ENCODE measurements around the gene SERP1. TPM values are rescaled to one million over a fixed set of nuclear protein-coding genes. Genes with fewer than 3 reads are reported as not detected.
A peak's percentile ranks its signal among the peaks of the same experiment; 100 is the strongest.

SERP1 gene
- total and polyA plus RNA-seq, 2 donors (not counting 3 experiments of a cell fraction or from before 2014, with no cell fraction given) = 81.7 to 103 TPM

DNA sequence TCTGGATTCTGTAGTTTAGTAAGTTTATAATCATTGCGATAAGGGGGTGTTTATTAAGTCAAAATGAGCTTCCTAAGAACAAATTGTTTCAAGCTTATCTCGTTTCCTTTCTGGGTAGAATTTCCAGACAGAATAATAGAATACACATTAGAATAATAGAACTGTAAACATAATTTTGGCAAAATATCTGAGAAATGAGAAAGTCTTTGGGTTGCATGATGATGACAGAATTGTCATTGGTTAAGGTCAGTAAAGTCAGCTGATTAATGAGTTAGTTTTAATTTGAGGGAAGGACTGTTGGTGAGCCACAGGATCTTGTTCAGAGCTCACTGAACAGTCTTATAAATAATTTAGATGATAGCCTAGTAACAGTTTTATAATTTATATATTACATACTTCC, 10.5 kb upstream of the SERP1 start:
- peaks cover 20% of the 10 kb centered on the region for H3K4me1 ChIP-seq (ENCODE audit: control insufficient read depth, extremely low read depth, insufficient read depth, low read length)
- H3K27me3 ChIP-seq (ENCODE audit: control insufficient read depth in 2 of 2, insufficient read depth in 2 of 2, low read length in 2 of 2) = no peaks in the 10 kb centered on the region
- ChIA-PET CTCF (interaction anchor here (0.8 to 1.5 kb wide), 3 partner anchors 9 to 29 kb away, joined by 3 to 4 read pairs (median 4); no protein-coding TSS in a partner anchor), POLR2A (interaction anchor here (1.2 kb wide), 1 partner anchor 10 kb away, joined by 3 read pairs; the partner anchor contains the start of genes EIF2A and SERP1)
- no peaks in the 10 kb centered on the region for H4K20me1 ChIP-seq (replicated peaks; ENCODE audit: control insufficient read depth, extremely low read depth, insufficient read depth, low read length)
- H3K9me3 ChIP-seq (replicated peaks; ENCODE audit: control insufficient read depth, insufficient read depth, low read length) = no peaks in the 10 kb centered on the region
- H3K27ac ChIP-seq (ENCODE audit: insufficient read depth, low read depth, low read length) = peak overlapping the region; percentile 27
- no TSS peak for BruUV-seq (replicated peaks)
- no peak overlapping the region for H3K4me3 ChIP-seq (replicated peaks in 1 of 3; ENCODE audit: insufficient read depth in 1 of 3, low read depth in 1 of 3, low read length in 3 of 3)
- H3K79me2 ChIP-seq (ENCODE audit: control insufficient read depth, insufficient read depth, low read length) = peaks cover 38% of the 10 kb centered on the region
- no peak overlapping the region for H2AFZ ChIP-seq (ENCODE audit: low read depth, low read length)
- H3K9me1 ChIP-seq (replicated peaks; ENCODE audit: control insufficient read depth, extremely low read depth, insufficient read depth, low read length) = no peaks in the 10 kb centered on the region
- peak overlapping the region; percentile 82 for H3K4me2 ChIP-seq (ENCODE audit: insufficient read depth, low read length)
- peaks cover 0 to 4% of the 10 kb centered on the region in 2 experiments for H3K36me3 ChIP-seq (ENCODE audit: control insufficient read depth in 2 of 2, extremely low read depth in 1 of 2, insufficient read depth in 2 of 2, low read length in 2 of 2)
- TF ChIP-seq MAX (IDR thresholded peaks at IDR 0.05; ENCODE audit: insufficient read depth, insufficient read length) (no peak), MYC (IDR thresholded peaks at IDR 0.05; ENCODE audit: low read depth, low read length) (no peak), POLR2AphosphoS5 (IDR thresholded peaks at IDR 0.05; ENCODE audit: insufficient read depth, low read depth, low read length) (peak; percentile 35), GATA2 (IDR thresholded peaks at IDR 0.05; ENCODE audit: insufficient read depth, insufficient read length, low read depth, low read length) (peak; percentile 80), JUN (IDR thresholded peaks at IDR 0.05; ENCODE audit: borderline replicate concordance, insufficient read depth, insufficient read length, low read depth) (peak; percentile 20)
- dilution Hi-C loops (cut with MboI; ENCODE audit: extremely low pct_ligation_motif_present, low sequenced_read_pairs) = no loop called here
- no peak overlapping the region for H3K9ac ChIP-seq (replicated peaks; ENCODE audit: extremely low read depth, insufficient read depth, low read length)
- peak; percentile 69 for FAIRE-seq
- peak; percentile 88 for DNase-seq (ENCODE audit: low read depth, low spot score)
- intact Hi-C loops (cut with micrococcal nuclease) = loop anchor here (1.0 kb wide), 1 partner anchor 10 kb away; the partner anchor contains the start of genes EIF2A and SERP1

DNA sequence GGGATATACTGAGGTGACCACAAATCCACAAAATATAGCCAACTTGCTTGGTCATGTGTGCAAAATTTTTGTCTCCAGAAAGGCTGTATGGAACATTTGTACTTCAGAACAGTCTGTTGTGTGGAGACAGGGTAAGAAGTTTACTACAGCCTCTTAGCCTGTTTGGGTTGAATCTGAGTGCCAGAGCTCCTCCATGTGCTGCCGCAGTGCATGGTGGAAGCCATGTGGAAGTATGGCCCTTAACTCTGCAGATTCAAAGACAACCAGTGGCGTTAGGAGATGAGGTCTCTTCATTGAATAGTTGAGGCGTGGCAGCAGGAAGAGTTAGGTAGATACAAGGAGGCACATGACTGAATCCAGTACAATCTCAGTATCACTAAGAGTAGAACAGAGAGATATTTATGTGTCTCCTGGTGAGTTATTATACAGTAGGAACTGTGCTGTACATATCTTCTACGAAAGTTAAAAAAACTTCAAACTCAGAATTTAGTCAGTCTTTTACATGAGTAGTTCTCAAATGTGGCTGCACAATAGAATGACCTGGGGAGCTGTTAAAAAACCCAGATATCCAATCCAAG, 9.7 kb upstream of the SERP1 start:
- Histone ChIP-seq H3K4me1 (ENCODE audit: control insufficient read depth, extremely low read depth, insufficient read depth, low read length) (peaks cover 20% of the 10 kb centered on the region), H3K9me1 (replicated peaks; ENCODE audit: control insufficient read depth, extremely low read depth, insufficient read depth, low read length) (no peaks in the 10 kb centered on the region), H3K9ac (replicated peaks; ENCODE audit: extremely low read depth, insufficient read depth, low read length) (no peak overlapping the region), H2AFZ (ENCODE audit: low read depth, low read length) (no peak overlapping the region), H4K20me1 (replicated peaks; ENCODE audit: control insufficient read depth, extremely low read depth, insufficient read depth, low read length) (no peaks in the 10 kb centered on the region), H3K27ac (ENCODE audit: insufficient read depth, low read depth, low read length) (peak overlapping the region; percentile 27), H3K9me3 (replicated peaks; ENCODE audit: control insufficient read depth, insufficient read depth, low read length) (no peaks in the 10 kb centered on the region), H3K79me2 (ENCODE audit: control insufficient read depth, insufficient read depth, low read length) (peaks cover 41% of the 10 kb centered on the region), H3K27me3 (ENCODE audit: control insufficient read depth in 2 of 2, insufficient read depth in 2 of 2, low read length in 2 of 2) (no peaks in the 10 kb centered on the region), H3K36me3 (ENCODE audit: control insufficient read depth in 2 of 2, extremely low read depth in 1 of 2, insufficient read depth in 2 of 2, low read length in 2 of 2) (peaks cover 0 to 4% of the 10 kb centered on the region in 2 experiments), H3K4me3 (replicated peaks in 1 of 3; ENCODE audit: insufficient read depth in 1 of 3, low read depth in 1 of 3, low read length in 3 of 3) (no peak overlapping the region), H3K4me2 (ENCODE audit: insufficient read depth, low read length) (peak overlapping the region; percentile 82)
- dilution Hi-C loops (cut with MboI; ENCODE audit: extremely low pct_ligation_motif_present, low sequenced_read_pairs) (no loop called here), intact Hi-C loops (cut with micrococcal nuclease) (loop anchor here (1.0 kb wide), 1 partner anchor 10 kb away; the partner anchor contains the start of genes EIF2A and SERP1)
- TF ChIP-seq FOS (IDR thresholded peaks at IDR 0.05; ENCODE audit: borderline replicate concordance, insufficient read depth, low read length) = no peak
- no peak for TF ChIP-seq GATA2 (IDR thresholded peaks at IDR 0.05; ENCODE audit: insufficient read depth, insufficient read length, low read depth, low read length)
- TF ChIP-seq MYC (IDR thresholded peaks at IDR 0.05; ENCODE audit: low read depth, low read length) = no peak
- no peak for TF ChIP-seq MAX (IDR thresholded peaks at IDR 0.05; ENCODE audit: insufficient read depth, insufficient read length)
- no peak for TF ChIP-seq POLR2AphosphoS5 (IDR thresholded peaks at IDR 0.05; ENCODE audit: insufficient read depth, low read depth, low read length)
- TF ChIP-seq POLR2A (IDR thresholded peaks at IDR 0.05; ENCODE audit: low read depth, low read length) = no peak
- TF ChIP-seq JUN (IDR thresholded peaks at IDR 0.05; ENCODE audit: borderline replicate concordance, insufficient read depth, insufficient read length, low read depth) = no peak
- no peak for TF ChIP-seq CTCF (IDR thresholded peaks at IDR 0.05; ENCODE audit: extremely low read depth in 1 of 2, insufficient read depth in 1 of 2, low read depth in 1 of 2, low read length in 2 of 2)
- no peak for TF ChIP-seq EZH2 (IDR thresholded peaks at IDR 0.05; ENCODE audit: borderline replicate concordance, low read depth, low read length, severe bottlenecking)
- DNase-seq (ENCODE audit: low read depth, low spot score) = peak; percentile 7
- POLR2A ChIA-PET = interaction anchor here (1.2 kb wide), 1 partner anchor 9 kb away, joined by 3 read pairs; the partner anchor contains the start of genes EIF2A and SERP1
- CTCF ChIA-PET = interaction anchor here (0.8 to 2.2 kb wide), 3 partner anchors 8 to 61 kb away, joined by 3 to 6 read pairs (median 4); no protein-coding TSS in a partner anchor
- no peak for FAIRE-seq
- BruUV-seq (replicated peaks) = no TSS peak
